HL-60 (cell line): ENCODE measurements around the gene URGCP.

ENCODE experiments used
- CTCF ChIP-seq: IDR thresholded peaks from one replicate; pipeline ENCODE4 v1.5.1; 2011; ENCODE audit warnings: low read length, control low read depth, inconsistent platforms; ENCODE audit not compliant: insufficient read depth
- POLR2AphosphoS5 ChIP-seq: IDR thresholded peaks from 2 replicates; pipeline ENCODE4 v1.6.1; 2012; ENCODE audit warnings: low read depth

GRCh38 chr7:43843296-43843695 lies 63.1 kb downstream of the URGCP start:
- TF ChIP-seq CTCF (no peak), POLR2AphosphoS5 (no peak)
